Measurements from ENCODE around the gene CEL.

DNA sequence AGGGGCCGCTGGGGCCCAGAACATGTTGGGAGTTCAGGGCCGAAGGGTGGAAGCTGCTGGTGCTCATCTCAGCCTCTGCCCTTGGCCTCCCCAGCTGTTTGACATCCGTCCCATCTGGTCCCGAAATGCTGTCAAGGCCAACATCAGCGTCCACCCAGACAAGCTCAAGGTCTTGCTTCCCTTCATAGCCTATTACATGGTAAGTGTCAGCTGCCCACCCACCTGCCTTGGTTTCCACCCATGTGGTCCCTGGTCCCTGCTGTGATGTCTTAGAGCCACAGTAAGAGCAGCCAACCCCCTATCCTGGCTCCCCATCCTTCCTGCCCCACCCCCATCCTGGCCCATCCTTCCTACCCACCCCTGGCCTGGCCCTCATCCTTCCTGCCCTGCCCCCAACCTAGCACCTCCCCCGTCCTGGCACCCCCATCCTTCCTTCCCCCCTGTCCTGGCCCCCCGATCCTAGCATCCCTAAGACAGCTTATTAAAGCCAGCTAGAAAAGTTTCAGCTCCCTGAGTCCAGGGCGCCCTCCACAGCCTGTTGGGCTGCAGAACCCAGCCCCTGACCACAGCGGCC, 9.7 kb upstream of the CEL start:
- TF ChIP-seq, protein P1, sequence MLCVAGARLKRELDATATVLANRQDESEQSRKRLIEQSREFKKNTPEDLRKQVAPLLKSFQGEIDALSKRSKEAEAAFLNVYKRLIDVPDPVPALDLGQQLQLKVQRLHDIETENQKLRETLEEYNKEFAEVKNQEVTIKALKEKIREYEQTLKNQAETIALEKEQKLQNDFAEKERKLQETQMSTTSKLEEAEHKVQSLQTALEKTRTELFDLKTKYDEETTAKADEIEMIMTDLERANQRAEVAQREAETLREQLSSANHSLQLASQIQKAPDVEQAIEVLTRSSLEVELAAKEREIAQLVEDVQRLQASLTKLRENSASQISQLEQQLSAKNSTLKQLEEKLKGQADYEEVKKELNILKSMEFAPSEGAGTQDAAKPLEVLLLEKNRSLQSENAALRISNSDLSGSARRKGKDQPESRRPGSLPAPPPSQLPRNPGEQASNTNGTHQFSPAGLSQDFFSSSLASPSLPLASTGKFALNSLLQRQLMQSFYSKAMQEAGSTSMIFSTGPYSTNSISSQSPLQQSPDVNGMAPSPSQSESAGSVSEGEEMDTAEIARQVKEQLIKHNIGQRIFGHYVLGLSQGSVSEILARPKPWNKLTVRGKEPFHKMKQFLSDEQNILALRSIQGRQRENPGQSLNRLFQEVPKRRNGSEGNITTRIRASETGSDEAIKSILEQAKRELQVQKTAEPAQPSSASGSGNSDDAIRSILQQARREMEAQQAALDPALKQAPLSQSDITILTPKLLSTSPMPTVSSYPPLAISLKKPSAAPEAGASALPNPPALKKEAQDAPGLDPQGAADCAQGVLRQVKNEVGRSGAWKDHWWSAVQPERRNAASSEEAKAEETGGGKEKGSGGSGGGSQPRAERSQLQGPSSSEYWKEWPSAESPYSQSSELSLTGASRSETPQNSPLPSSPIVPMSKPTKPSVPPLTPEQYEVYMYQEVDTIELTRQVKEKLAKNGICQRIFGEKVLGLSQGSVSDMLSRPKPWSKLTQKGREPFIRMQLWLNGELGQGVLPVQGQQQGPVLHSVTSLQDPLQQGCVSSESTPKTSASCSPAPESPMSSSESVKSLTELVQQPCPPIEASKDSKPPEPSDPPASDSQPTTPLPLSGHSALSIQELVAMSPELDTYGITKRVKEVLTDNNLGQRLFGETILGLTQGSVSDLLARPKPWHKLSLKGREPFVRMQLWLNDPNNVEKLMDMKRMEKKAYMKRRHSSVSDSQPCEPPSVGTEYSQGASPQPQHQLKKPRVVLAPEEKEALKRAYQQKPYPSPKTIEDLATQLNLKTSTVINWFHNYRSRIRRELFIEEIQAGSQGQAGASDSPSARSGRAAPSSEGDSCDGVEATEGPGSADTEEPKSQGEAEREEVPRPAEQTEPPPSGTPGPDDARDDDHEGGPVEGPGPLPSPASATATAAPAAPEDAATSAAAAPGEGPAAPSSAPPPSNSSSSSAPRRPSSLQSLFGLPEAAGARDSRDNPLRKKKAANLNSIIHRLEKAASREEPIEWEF (IDR thresholded peaks at IDR 0.05; ENCODE audit: insufficient replicate concordance, low read depth, low read length) = no peak
- TF ChIP-seq POLR2AphosphoS5 (IDR thresholded peaks at IDR 0.05; ENCODE audit: low read length) (no peak), JUND (IDR thresholded peaks at IDR 0.05; ENCODE audit: low read depth, low read length) (no peak), ZNF274 (IDR thresholded peaks at IDR 0.05; ENCODE audit: insufficient read depth, insufficient read length) (no peak), EZH2 (IDR thresholded peaks at IDR 0.05; ENCODE audit: borderline replicate concordance, control insufficient read depth, low read depth, low read length) (no peak), HCFC1 (IDR thresholded peaks at IDR 0.05; ENCODE audit: low read length) (no peak), BHLHE40 (IDR thresholded peaks at IDR 0.05; ENCODE audit: borderline replicate concordance in 1 of 2, low read depth in 2 of 2, low read length in 1 of 2) (no peak), SUPT20H (IDR thresholded peaks at IDR 0.05; ENCODE audit: borderline replicate concordance, control insufficient read depth, low read depth, low read length) (no peak), USF2 (IDR thresholded peaks at IDR 0.05; ENCODE audit: borderline replicate concordance, low read depth, low read length) (no peak), REST (IDR thresholded peaks at IDR 0.05; ENCODE audit: low read depth, low read length) (no peak)
- TF ChIP-seq, protein P2, sequence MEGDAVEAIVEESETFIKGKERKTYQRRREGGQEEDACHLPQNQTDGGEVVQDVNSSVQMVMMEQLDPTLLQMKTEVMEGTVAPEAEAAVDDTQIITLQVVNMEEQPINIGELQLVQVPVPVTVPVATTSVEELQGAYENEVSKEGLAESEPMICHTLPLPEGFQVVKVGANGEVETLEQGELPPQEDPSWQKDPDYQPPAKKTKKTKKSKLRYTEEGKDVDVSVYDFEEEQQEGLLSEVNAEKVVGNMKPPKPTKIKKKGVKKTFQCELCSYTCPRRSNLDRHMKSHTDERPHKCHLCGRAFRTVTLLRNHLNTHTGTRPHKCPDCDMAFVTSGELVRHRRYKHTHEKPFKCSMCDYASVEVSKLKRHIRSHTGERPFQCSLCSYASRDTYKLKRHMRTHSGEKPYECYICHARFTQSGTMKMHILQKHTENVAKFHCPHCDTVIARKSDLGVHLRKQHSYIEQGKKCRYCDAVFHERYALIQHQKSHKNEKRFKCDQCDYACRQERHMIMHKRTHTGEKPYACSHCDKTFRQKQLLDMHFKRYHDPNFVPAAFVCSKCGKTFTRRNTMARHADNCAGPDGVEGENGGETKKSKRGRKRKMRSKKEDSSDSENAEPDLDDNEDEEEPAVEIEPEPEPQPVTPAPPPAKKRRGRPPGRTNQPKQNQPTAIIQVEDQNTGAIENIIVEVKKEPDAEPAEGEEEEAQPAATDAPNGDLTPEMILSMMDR (IDR thresholded peaks at IDR 0.05 in 2 of 3, conservative IDR thresholded peaks at IDR 0.05 in 1 of 3; ENCODE audit: control insufficient read depth in 2 of 3, extremely low read depth in 1 of 3, insufficient read depth in 1 of 3, low read depth in 3 of 3, low read length in 3 of 3) = no peak
